H9 (cell line): Measurements from ENCODE around the gene ABCG4. TPM values are rescaled to one million over a fixed set of nuclear protein-coding genes. Genes with fewer than 3 reads are reported as not detected.
A peak's percentile ranks its signal among the peaks of the same experiment; 100 is the strongest.

ENCODE experiments used
- DNase-seq: peaks from one replicate; pipeline ENCODE4 v3.0.0-alpha.2; 2017
- H2AFZ ChIP-seq: one replicate; pipeline ENCODE4 v1.6.1; 2013; ENCODE audit warnings: mild to moderate bottlenecking, low read length, control low read depth, moderate library complexity
- H2AK5ac ChIP-seq: 2 replicates; pipeline ENCODE4 v1.6.1; 2013; ENCODE audit warnings: low read length, control low read depth, mixed read lengths; ENCODE audit not compliant: insufficient read length
- H2BK120ac ChIP-seq: one replicate; pipeline ENCODE4 v1.6.1; 2013; ENCODE audit warnings: low read depth, mild to moderate bottlenecking, low read length, control low read depth, inconsistent platforms; ENCODE audit not compliant: poor library complexity, severe bottlenecking
- H2BK12ac ChIP-seq: 2 replicates; pipeline ENCODE4 v1.6.1; 2013; ENCODE audit warnings: low read length, control low read depth, mixed read lengths, low read depth; ENCODE audit not compliant: insufficient read length
- H2BK15ac ChIP-seq: 2 replicates; pipeline ENCODE4 v1.6.1; 2013; ENCODE audit warnings: low read depth, low read length, control low read depth
- H2BK20ac ChIP-seq: one replicate; pipeline ENCODE4 v1.6.1; 2013; ENCODE audit warnings: low read depth, mild to moderate bottlenecking, low read length, control low read depth, inconsistent platforms; ENCODE audit not compliant: poor library complexity, severe bottlenecking
- H2BK5ac ChIP-seq: 2 replicates; pipeline ENCODE4 v1.6.1; 2013; ENCODE audit warnings: low read length, control low read depth, mixed read lengths; ENCODE audit not compliant: insufficient read length
- H3K14ac ChIP-seq: 2 replicates; pipeline ENCODE4 v1.6.1; 2013; ENCODE audit warnings: low read length, control low read depth; ENCODE audit not compliant: insufficient read depth
- H3K18ac ChIP-seq: 2 replicates; pipeline ENCODE4 v1.6.1; 2013; ENCODE audit warnings: low read depth, mild to moderate bottlenecking, mixed read lengths, low read length, control low read depth; ENCODE audit not compliant: insufficient read length
- H3K23ac ChIP-seq: 2 replicates; pipeline ENCODE4 v1.6.1; 2013; ENCODE audit warnings: low read length, control low read depth, mixed read lengths, low read depth; ENCODE audit not compliant: insufficient read length
- H3K23me2 ChIP-seq: 2 replicates; pipeline ENCODE4 v1.6.1; 2013; ENCODE audit warnings: low read depth, mild to moderate bottlenecking, mixed read lengths, low read length, control low read depth; ENCODE audit not compliant: insufficient read length, poor library complexity, severe bottlenecking
- H3K27ac ChIP-seq: 2 replicates; pipeline ENCODE4 v1.5.1; 2013; ENCODE audit warnings: low read length, control low read depth, mixed read lengths, low read depth; ENCODE audit not compliant: insufficient read length
- H3K27me3 ChIP-seq: 2 replicates; pipeline ENCODE4 v1.6.1; 2013; ENCODE audit warnings: low read length, control low read depth, inconsistent platforms; ENCODE audit not compliant: insufficient read depth
- H3K4ac ChIP-seq: 2 replicates; pipeline ENCODE4 v1.6.1; 2013; ENCODE audit warnings: low read depth, mild to moderate bottlenecking, control low read depth, inconsistent platforms, low read length, moderate library complexity
- H3K4me1 ChIP-seq: 2 replicates; pipeline ENCODE4 v1.6.1; 2013; ENCODE audit warnings: low read length, control low read depth, inconsistent platforms; ENCODE audit not compliant: insufficient read depth
- H3K4me2 ChIP-seq: 2 replicates; pipeline ENCODE4 v1.6.1; 2013; ENCODE audit warnings: low read length, control low read depth, mixed read lengths; ENCODE audit not compliant: insufficient read length, insufficient read depth
- H3K56ac ChIP-seq: 2 replicates; pipeline ENCODE4 v1.6.1; 2013; ENCODE audit warnings: low read depth, mild to moderate bottlenecking, mixed read lengths, low read length, control low read depth; ENCODE audit not compliant: insufficient read length
- H3K79me1 ChIP-seq: 2 replicates; pipeline ENCODE4 v1.6.1; 2013; ENCODE audit warnings: low read depth, mild to moderate bottlenecking, moderate library complexity, low read length, control low read depth, inconsistent platforms; ENCODE audit not compliant: insufficient read depth, poor library complexity, severe bottlenecking
- H3K79me2 ChIP-seq: 2 replicates; pipeline ENCODE4 v1.6.1; 2013; ENCODE audit warnings: low read length, control low read depth, inconsistent platforms; ENCODE audit not compliant: insufficient read depth
- H3K9ac ChIP-seq: 2 replicates; pipeline ENCODE4 v1.6.1; 2013; ENCODE audit warnings: low read length, control low read depth, mixed read lengths; ENCODE audit not compliant: insufficient read length; ENCODE audit errors: extremely low read depth
- H3K9me3 ChIP-seq: one replicate; pipeline ENCODE4 v1.6.1; 2013; ENCODE audit warnings: low read depth, low read length, inconsistent platforms; ENCODE audit not compliant: control insufficient read depth
- H3T11ph ChIP-seq: one replicate; pipeline ENCODE4 v1.6.1; 2013; ENCODE audit warnings: mild to moderate bottlenecking, low read length, control low read depth, inconsistent platforms
- H4K20me1 ChIP-seq: one replicate; pipeline ENCODE4 v1.6.1; 2013; ENCODE audit not compliant: control insufficient read depth, insufficient read length, insufficient read depth
- H4K5ac ChIP-seq: 2 replicates; pipeline ENCODE4 v1.6.1; 2013; ENCODE audit warnings: low read depth, mild to moderate bottlenecking, mixed read lengths, low read length, control low read depth; ENCODE audit not compliant: insufficient read length
- H4K8ac ChIP-seq: replicated peaks from 2 replicates; pipeline ENCODE4 v1.6.1; 2013; ENCODE audit warnings: low read length, control low read depth, mixed read lengths, low read depth; ENCODE audit not compliant: insufficient read length
- H4K91ac ChIP-seq: 2 replicates; pipeline ENCODE4 v1.6.1; 2013; ENCODE audit warnings: low read depth, mild to moderate bottlenecking, moderate library complexity, mixed read lengths, low read length, control low read depth; ENCODE audit not compliant: insufficient read length
- H3K27ac Mint-ChIP-seq, 3 experiments: 2 replicates in 2 of 3; 3 replicates in 1 of 3; pipeline ENCODE4 v1.8.0; 2020 to 2021; ENCODE audit warnings: mixed read lengths in 3 of 3, mild to moderate bottlenecking in 1 of 3, moderate library complexity in 1 of 3
- H3K27me3 Mint-ChIP-seq: 2 replicates; pipeline ENCODE4 v1.8.0; 2021; ENCODE audit warnings: low read depth, mild to moderate bottlenecking, moderate library complexity, mixed read lengths
- H3K36me3 Mint-ChIP-seq, 3 experiments: 2 replicates in 2 of 3; 3 replicates in 1 of 3; pipeline ENCODE4 v1.8.0; 2020 to 2021; ENCODE audit warnings: low read depth in 3 of 3, mixed read lengths in 3 of 3; ENCODE audit not compliant: insufficient read depth in 1 of 3
- H3K4me1 Mint-ChIP-seq, 2 experiments: 2 replicates each; pipeline ENCODE4 v1.8.0; 2020; ENCODE audit warnings: mixed read lengths in 2 of 2
- H3K4me3 Mint-ChIP-seq, 2 experiments: 2 replicates in 1 of 2; 3 replicates in 1 of 2; pipeline ENCODE4 v1.8.0; 2020 to 2021; ENCODE audit warnings: mild to moderate bottlenecking in 2 of 2, mixed read lengths in 2 of 2, moderate library complexity in 1 of 2
- H3K9me3 Mint-ChIP-seq, 2 experiments: 2 replicates in 1 of 2; 3 replicates in 1 of 2; pipeline ENCODE4 v1.8.0; 2020; ENCODE audit warnings: mild to moderate bottlenecking in 2 of 2, mixed read lengths in 2 of 2, moderate library complexity in 1 of 2
- WGBS: extraction: QIAGEN DNeasy Blood & Tissue Kit; methylation state at CpG from one replicate; pipeline ENCODE4 v1.1.7; 2013; ENCODE audit warnings: missing lambda C conversion rate, low lambda C conversion rate, mixed read lengths; ENCODE audit not compliant: insufficient read length; ENCODE audit errors: extremely low coverage; 5-methylcytosine and 5-hydroxymethylcytosine counted together
- total RNA-seq: library from RNA; stranded (reverse); gene quantifications from 2 replicates; pipeline ENCODE4 v1.2.1, GENCODE V29; 2021
- TF ChIP-seq, protein P1 (sequence below): fragments of 200-600 bp; sonication (generic); conservative IDR thresholded peaks from 3 replicates; pipeline ENCODE4 v1.8.0; 2021; ENCODE audit warnings: antibody characterized with exemption, mild to moderate bottlenecking

The ABCG4 gene
- total RNA-seq, 1 experiment from 2014 or later = 1.2 TPM

DNA sequence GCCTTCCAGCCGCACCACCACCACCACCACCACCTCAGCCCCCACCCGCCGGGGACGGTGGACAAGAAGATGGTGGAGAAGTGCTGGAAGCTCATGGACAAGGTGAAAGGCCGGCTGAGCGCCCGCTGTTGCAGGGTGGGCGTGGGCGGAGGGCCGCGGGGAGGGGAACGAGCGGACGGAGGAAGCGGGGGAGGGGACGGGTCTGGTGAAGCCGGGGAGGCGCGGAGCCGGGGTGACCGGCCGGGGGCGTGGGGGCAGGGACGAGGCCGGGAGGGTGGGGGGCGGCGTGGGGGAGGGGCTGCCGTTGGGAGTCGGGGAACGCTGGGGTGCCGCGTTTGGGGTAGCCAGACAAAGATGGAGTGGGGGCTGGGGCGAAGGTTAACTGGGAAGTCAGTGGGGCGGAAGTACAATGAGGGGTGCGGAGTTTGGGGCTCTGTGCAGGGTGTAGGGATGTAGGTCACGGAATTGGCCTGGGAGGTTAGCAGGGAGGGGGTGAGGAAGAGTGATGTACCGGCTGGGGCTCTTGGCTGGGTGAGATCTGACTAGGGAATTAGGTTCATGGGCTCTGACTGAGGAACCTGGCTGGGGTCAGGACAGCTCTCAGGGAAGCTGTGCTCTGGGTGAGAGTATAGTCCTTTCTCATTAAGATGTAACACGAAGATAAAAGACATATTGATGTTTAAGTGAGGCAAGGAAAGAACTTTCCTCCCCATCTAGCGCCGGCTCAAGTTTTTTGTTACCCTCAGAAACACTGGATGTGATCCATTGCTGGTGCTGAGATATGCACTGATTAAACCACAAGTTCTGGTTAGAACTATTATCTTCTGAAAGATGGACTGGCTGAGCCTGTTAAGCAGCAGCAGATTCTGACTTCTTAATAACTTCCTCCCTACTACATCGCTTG, 57.9 kb downstream of the ABCG4 start:
- Mint-ChIP-seq H3K9me3 (peaks cover 0 to 3% of the 10 kb centered on the region in 2 experiments; a peak in 1 of 5 replicates), H3K4me1 (peaks cover 33 to 38% of the 10 kb centered on the region in 2 experiments), H3K27me3 (no peaks in the 10 kb centered on the region), H3K36me3 (no peaks in the 10 kb centered on the region), H3K27ac (peak overlapping the region; percentile 77 to 94 (median 91)), H3K4me3 (peak overlapping the region; percentile 87 to 98)
- Histone ChIP-seq H3K27ac (no peak overlapping the region), H3K79me1 (no peaks in the 10 kb centered on the region), H3K4ac (no peak overlapping the region), H3K23me2 (peaks cover 9% of the 10 kb centered on the region), H3K56ac (no peak overlapping the region), H4K20me1 (no peaks in the 10 kb centered on the region), H2BK20ac (no peak overlapping the region), H2BK15ac (no peak overlapping the region; the same call in 1 of the 2 replicates), H2AFZ (no peak overlapping the region), H4K8ac (no peak overlapping the region), H3K9ac (peak overlapping the region; percentile 64), H3K4me1 (no peaks in the 10 kb centered on the region; the same call in 1 of the 2 replicates), H3K27me3 (no peaks in the 10 kb centered on the region), H2BK12ac (no peak overlapping the region), H3T11ph (no peak overlapping the region), H3K9me3 (no peaks in the 10 kb centered on the region), H3K18ac (peak overlapping the region; percentile 85), H2AK5ac (no peak overlapping the region), H4K91ac (no peak overlapping the region), H4K5ac (no peak overlapping the region), H3K79me2 (peaks cover 31% of the 10 kb centered on the region; the same call in 1 of the 2 replicates), H3K4me2 (peak overlapping the region; percentile 80), H3K14ac (peak overlapping the region; percentile 88; the same call in 1 of the 2 replicates), H2BK120ac (no peak overlapping the region), H2BK5ac (no peak overlapping the region), H3K23ac (no peak overlapping the region)
- WGBS = no CpG with 5 or more reads among the region's 41 CpGs
- peak; percentile 62 for DNase-seq
- TF ChIP-seq, protein P1, sequence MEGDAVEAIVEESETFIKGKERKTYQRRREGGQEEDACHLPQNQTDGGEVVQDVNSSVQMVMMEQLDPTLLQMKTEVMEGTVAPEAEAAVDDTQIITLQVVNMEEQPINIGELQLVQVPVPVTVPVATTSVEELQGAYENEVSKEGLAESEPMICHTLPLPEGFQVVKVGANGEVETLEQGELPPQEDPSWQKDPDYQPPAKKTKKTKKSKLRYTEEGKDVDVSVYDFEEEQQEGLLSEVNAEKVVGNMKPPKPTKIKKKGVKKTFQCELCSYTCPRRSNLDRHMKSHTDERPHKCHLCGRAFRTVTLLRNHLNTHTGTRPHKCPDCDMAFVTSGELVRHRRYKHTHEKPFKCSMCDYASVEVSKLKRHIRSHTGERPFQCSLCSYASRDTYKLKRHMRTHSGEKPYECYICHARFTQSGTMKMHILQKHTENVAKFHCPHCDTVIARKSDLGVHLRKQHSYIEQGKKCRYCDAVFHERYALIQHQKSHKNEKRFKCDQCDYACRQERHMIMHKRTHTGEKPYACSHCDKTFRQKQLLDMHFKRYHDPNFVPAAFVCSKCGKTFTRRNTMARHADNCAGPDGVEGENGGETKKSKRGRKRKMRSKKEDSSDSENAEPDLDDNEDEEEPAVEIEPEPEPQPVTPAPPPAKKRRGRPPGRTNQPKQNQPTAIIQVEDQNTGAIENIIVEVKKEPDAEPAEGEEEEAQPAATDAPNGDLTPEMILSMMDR = no peak
